GM21381 (cell line): ENCODE measurements around the gene KIF23.
A peak's percentile ranks its signal among the peaks of the same experiment; 100 is the strongest.
"Not testable (repeated sequence)": the region's sequence is repeated elsewhere in the genome, so short reads cannot be mapped to it uniquely, and the experiment has no call there.

Experiments used
- ATAC-seq: cut with Tn5 transposase; IDR thresholded peaks from one replicate; pipeline ENCODE4 v1.9.1; 2021; ENCODE audit warnings: mild to moderate bottlenecking, moderate library complexity; ENCODE audit not compliant: unreplicated experiment

KIF23 gene

GRCh38 chr15:69434238-69434637 lies 20.1 kb downstream of the KIF23 start:
- no peak for ATAC-seq

GRCh38 chr15:69434679-69435078 lies 20.5 kb downstream of the KIF23 start:
- no peak for ATAC-seq

DNA sequence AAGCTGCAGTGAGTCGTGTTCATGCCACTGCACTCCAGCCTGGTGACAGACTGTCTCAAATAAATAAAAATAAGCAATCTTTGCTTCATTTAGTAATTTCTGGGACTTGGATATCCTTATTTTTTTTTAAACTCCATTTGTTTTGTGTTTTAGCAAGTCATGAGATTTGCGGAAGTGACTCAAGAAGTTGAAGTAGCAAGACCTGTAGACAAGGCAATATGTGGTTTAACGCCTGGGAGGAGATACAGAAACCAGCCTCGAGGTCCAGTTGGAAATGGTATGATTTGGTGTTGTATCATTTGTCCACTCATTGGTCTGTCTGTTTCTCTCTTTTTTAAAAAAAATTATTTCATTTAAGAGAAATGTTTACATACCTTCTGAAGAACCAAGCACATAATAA lies 21.8 kb downstream of the KIF23 start:
- ATAC-seq: no peak

DNA sequence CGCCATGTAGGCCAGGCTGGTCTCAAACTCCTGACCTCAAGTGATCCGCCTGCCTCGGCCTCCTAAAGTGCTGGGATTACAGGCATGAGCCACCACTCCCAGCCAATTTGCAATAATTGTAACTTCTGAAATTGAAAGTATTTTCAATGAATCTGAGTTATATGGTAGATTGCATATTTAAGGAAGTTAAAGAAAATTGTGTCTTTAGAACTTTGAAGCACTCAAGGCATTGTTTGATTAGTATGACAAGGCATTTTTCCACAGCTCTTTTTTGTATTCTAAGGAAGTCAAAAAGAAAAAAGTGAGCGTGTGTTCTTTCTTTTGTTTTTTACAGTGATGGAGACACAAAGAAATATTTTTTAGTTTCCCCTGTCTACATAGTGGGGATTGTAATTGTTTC lies 22.8 kb downstream of the KIF23 start:
- no peak for ATAC-seq

DNA sequence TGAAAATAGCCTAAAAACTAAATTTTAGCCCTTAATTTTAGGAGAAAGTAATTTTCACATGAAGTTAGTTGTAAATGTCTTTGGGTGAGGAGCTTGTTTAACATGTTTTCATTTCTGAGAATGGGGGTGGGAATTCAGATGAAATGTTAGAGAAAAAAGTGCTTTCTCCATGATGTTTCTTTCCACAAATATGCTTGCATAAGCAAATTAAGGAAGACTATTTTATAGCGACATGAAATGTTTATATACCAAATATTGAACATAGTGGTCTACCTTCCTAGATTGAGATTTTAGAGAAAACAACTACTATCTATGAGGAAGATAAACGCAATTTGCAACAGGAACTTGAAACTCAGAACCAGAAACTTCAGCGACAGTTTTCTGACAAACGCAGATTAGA lies 25.5 kb downstream of the KIF23 start:
- ATAC-seq: no peak

GRCh38 chr15:69443032-69443611 lies 29.0 kb downstream of the KIF23 start:
- ATAC-seq: no peak

DNA sequence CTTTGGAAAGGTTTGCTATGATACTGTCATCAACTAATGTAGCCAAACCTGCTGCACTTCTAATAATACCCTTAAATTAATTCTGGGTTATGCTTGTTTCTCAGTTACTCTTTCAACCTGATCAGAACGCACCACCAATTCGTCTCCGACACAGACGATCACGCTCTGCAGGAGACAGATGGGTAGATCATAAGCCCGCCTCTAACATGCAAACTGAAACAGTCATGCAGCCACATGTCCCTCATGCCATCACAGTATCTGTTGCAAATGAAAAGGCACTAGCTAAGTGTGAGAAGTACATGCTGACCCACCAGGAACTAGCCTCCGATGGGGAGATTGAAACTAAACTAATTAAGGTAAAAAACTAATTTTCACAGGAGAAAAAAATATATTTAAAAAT lies 30.5 kb downstream of the KIF23 start:
- no peak for ATAC-seq

- ATAC-seq: no peak
These were observed 32.8 kb downstream of the KIF23 start for GRCh38 chr15:69446953-69447352.

- ATAC-seq: not testable (repeated sequence)
These were observed 36.1 kb downstream of the KIF23 start for GRCh38 chr15:69450221-69450620.

DNA sequence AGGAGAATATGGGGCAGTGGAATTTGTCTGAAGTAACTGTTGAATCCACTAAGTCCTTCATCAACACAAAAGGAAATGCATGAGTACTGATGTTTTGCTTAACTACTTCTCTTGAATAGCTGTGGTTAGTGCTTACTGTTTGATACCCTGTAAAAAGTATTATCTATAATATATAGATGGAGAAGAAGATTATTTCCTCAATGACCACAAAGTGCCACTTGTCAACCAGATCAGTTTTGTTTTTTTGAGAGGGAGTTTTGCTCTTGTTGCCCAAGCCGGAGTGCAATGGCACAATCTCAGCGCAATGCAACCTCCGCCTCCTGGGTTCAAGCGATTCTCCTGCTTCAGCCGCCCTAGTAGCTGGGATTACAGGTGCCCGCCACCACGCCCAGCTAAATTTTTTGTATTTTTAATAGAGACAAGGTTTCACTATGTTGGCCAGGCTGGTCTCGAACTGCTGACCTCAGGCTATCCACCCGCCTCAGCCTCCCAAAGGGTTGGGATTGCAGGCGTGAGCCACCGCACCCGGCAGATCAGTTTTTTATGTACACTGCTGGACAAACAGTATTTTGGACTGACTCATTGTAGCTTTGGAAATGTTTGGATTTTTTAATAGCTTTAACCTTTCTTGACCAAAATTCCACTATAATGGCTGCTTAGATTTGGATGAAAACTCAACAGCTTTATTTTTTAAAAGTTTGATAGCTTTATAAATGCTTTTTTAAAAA lies 37.0 kb downstream of the KIF23 start:
- no peak for ATAC-seq

- peak; percentile 30 for ATAC-seq
These were observed 38.0 kb downstream of the KIF23 start for GRCh38 chr15:69451951-69452691.

DNA sequence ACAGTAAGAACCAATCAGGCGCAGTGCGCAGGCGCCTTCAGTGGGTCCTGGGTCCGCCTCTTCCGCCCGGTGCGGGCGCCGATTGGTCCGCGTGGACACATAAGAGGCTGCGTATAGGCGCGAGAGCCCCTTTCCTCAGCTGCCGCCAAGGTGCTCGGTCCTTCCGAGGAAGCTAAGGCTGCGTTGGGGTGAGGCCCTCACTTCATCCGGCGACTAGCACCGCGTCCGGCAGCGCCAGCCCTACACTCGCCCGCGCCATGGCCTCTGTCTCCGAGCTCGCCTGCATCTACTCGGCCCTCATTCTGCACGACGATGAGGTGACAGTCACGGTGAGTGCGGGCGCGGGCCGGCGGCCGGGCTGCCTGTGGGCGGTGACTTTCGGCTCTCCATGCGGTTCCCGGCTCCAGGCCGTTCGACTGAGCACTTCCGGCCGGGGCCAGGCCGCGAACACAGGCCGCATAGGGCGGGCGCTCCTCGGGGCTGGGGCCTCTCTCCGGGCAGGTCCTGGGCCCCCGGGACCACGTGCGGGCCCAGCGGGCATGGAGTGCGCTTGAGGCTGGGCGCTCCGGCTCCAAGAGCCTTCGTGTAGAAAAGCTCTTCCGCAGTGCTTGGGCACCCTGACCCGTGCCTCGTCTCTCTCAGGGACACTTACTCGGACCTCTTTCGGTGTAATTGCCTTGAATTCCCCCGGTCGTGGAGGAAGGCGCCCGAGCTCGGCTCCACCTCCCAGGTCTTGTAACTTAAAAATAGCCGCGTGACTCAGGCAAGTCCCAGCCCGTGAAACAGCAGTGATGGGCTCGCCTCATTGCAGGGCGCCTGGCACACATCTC lies 38.8 kb downstream of the KIF23 start, which contains the start of gene RPLP1:
Gene RPLP1, plus strand, starts transcription at position 127 of the 830 bp plus-strand sequence. Its CDS starts 131 bp downstream, at position 258.
- peak; percentile 79 for ATAC-seq

- ATAC-seq: no peak
These were observed 40.8 kb downstream of the KIF23 start for GRCh38 chr15:69454953-69455352.

GRCh38 chr15:69456208-69457166 lies 42.3 kb downstream of the KIF23 start:
- no peak for ATAC-seq

DNA sequence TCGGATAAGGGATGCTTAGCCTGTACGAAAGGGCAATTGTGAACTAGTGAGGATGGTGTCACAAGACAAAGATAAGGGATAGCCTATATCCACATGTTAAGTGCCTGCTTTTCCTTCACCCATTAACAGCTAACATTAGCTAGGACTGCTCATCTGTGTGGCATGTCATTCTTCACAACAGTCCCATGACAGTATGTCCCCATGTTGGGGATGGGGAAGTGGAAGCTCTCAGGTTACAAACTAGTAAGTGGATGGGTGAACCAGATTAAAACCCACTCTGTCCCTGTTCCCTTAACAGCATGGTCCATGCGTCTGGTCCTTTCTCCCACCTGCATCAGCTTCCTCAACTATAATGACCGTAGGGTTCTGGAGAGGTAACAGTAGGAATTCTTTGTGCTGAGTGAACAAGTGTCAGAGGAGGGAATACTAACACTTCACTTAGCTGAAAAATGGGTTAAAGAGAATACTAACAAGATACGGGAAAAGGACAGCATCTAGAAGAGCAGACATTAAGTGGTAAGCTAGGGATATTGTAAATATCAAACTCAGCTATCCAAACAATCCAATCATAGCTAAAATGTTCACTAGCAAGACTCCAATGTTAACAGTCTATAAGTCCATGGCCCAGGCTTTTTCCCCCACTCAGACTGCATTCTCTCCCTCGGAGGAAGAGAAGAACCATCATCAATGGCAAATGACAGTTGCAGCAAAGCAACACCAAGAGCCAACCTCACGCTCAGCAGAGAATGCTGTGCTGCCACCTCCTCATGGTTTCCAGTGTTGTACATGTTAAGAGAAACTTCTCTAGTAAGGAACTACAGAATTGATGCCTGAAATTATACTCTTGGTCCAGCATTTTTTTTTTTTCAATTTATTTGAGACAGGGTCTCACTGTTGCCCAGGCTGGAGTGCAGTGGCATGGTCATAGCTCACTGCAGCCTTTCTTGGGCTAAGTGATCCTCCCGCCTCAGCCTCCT lies 43.4 kb downstream of the KIF23 start:
- ATAC-seq: no peak

GRCh38 chr15:69459066-69459465 lies 44.9 kb downstream of the KIF23 start:
- no peak for ATAC-seq

GRCh38 chr15:69460481-69460880 lies 46.3 kb downstream of the KIF23 start:
- no peak for ATAC-seq

- peak; percentile 4 for ATAC-seq
These were observed 47.9 kb downstream of the KIF23 start for GRCh38 chr15:69462030-69462492.
